RWPE1 (cell line): Measurements from ENCODE around the gene TSC22D1.

ENCODE experiments used
- CTCF ChIA-PET: fragments of 350-600 bp; sonication (Branson Sonifier 250); formaldehyde crosslinking; extraction: SDS; loops from one replicate; lab custom pipeline; 2021; lab: Yijun Ruan, JAX
- POLR2A ChIA-PET: fragments of 400-600 bp; formaldehyde crosslinking; extraction: SDS; loops from one replicate; lab custom pipeline; 2020; ENCODE audit warnings: antibody characterized with exemption; ENCODE audit not compliant: low non-redundant PET; lab: Yijun Ruan, JAX
- DNase-seq: peaks from one replicate; pipeline ENCODE4 v3.0.0; 2012; ENCODE audit warnings: low spot score
- H3K27ac ChIP-seq: fragments of 450-650 bp; 2 replicates; pipeline ENCODE4 v1.5.1; 2017
- CTCF ChIP-seq: fragments of 450-650 bp; conservative IDR thresholded peaks from 2 replicates; pipeline ENCODE4 v1.5.1; 2017; ENCODE audit warnings: low read depth, mild to moderate bottlenecking

TSC22D1 gene

GRCh38 chr13:44386913-44387556 lies 189.1 kb downstream of the TSC22D1 start:
- TF ChIP-seq CTCF: no peak
- no peak for DNase-seq
- ChIA-PET POLR2A (no interaction called here), CTCF (interaction anchor here (0.5 kb wide), 1 partner anchor 843 kb away, joined by 5 read pairs; no protein-coding TSS in a partner anchor)
- H3K27ac ChIP-seq: no peak overlapping the region

DNA sequence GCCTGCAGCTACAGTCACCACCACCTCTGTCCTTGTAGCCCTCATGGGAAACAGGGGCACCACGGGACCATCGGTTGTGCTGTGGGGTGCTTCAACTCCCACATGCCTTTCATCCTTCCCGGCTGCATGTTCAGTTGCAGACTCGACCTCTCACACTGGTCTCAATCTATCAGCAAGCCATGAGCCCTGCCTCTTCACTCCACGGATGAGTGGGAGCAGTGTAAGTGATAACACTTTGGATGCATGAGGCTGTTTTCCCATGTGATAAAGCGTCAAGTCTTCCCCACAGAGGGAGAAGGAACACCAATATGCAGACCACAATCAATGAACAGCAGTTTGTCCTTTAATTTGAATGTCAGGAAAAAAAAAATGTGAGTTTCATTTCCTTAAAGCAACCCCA lies 190.3 kb downstream of the TSC22D1 start:
- CTCF ChIA-PET: interaction anchor here (0.6 kb wide), 1 partner anchor 588 kb away, joined by 6 read pairs; no protein-coding TSS in a partner anchor
- TF ChIP-seq CTCF: no peak
- POLR2A ChIA-PET: no interaction called here
- no peak overlapping the region for H3K27ac ChIP-seq
- DNase-seq: no peak

DNA sequence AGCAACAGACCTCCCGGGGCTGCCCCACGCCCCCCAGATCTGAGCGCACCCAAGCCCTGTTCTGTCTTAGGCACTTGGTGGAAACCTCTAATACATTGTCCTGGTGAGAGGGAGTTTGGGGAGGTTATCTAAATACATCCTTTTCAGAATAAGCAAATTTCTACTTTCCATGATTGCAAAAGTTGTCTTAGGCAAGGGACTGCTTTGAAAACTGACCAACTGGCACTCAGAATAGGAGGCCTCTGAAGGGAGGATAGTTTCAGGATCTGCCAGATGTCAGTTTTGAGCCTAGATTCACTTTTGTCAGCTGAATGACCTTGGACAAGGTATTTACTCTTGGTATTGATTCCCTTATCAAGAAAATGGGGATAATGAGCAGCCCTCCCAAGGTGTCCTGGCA lies 190.7 kb downstream of the TSC22D1 start:
- H3K27ac ChIP-seq: no peak overlapping the region
- CTCF ChIA-PET: interaction anchor here (0.6 kb wide), 1 partner anchor 79 kb away, joined by 4 read pairs; no protein-coding TSS in a partner anchor
- DNase-seq: no peak
- no peak for TF ChIP-seq CTCF
- POLR2A ChIA-PET: no interaction called here

DNA sequence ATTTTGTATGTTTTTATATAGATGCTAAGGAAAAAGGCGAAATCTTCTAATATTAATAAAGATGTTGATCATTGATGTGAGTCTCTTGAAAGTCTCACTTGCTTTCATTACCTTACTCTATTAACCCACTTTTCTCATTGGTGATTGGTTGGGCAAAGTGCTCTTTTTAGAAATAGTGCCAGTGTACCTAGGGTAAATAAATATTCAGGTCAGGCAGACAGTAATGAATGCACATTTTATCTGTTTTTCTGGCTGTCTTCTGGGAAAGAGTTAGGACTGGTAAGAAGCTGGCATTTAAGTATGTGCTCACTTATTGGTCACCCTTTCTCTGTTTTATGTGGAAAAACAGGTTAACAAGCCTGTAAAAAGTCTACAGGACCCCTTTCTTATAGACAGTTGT lies 191.4 kb downstream of the TSC22D1 start:
- TF ChIP-seq CTCF: no peak
- H3K27ac ChIP-seq: no peak overlapping the region
- ChIA-PET CTCF (interaction anchor here (0.6 kb wide), 1 partner anchor 78 kb away, joined by 4 read pairs; no protein-coding TSS in a partner anchor), POLR2A (no interaction called here)
- no peak for DNase-seq

DNA sequence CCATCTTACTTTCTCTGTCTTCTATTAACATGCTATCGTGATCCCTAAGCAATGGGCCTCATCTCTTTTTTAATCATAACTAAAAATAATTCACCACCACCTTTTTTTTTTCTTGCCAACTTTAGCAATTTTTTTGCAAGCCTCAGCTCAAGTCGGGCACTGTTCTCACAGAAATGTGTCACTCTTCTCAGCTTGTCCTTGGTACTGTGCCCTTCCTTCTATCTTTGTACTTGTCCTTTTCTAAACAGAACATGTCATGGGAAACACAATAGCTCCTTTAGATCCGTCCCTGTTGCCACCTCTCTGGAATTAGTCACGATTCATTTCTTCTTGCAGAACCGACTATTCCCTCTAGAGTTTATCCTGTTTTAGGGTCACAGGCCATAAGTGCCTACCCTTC lies 192.2 kb downstream of the TSC22D1 start:
- no peak for TF ChIP-seq CTCF
- ChIA-PET POLR2A (no interaction called here), CTCF (no interaction called here)
- DNase-seq: no peak
- no peak overlapping the region for H3K27ac ChIP-seq

DNA sequence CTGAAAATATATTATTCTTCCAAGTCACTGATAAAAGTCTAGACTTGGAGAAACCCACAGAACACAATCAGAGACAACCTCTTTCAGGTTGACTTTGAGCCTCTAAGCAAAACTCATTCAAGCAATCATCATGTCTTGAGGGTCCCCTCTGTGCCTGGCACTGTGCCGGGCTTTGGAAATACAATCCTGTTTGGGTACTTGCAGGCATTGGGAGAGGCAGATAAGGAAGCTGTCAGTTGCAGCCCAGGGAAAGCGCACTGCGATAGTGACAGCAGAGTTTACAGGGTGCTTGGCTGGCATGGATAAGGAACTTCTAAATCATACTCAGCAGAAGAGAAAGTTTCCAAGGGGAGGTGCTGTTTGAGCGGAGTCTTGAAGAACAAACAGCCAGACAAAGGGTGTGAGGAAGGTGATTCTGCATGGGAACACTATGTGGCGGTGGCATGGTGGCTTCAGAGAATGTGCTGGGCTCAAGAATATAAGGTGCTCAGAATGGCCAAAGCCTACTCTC lies 193.4 kb downstream of the TSC22D1 start:
- ChIA-PET CTCF (interaction anchor here (0.6 kb wide), 1 partner anchor 1788 kb away, joined by 3 read pairs; no protein-coding TSS in a partner anchor), POLR2A (no interaction called here)
- no peak for TF ChIP-seq CTCF
- no peak overlapping the region for H3K27ac ChIP-seq
- no peak for DNase-seq
